HG02970 (cell line): ENCODE results near the gene ADARB1.
"Not testable (repeated sequence)": the region's sequence is repeated elsewhere in the genome, so short reads cannot be mapped to it uniquely, and the experiment has no call there.

Experiments
- ATAC-seq: cut with Tn5 transposase; IDR thresholded peaks from one replicate; pipeline ENCODE4 v1.9.1; 2021; ENCODE audit warnings: mild to moderate bottlenecking, moderate library complexity, moderate number of reproducible peaks; ENCODE audit not compliant: unreplicated experiment, low FRiP score

The ADARB1 gene

DNA sequence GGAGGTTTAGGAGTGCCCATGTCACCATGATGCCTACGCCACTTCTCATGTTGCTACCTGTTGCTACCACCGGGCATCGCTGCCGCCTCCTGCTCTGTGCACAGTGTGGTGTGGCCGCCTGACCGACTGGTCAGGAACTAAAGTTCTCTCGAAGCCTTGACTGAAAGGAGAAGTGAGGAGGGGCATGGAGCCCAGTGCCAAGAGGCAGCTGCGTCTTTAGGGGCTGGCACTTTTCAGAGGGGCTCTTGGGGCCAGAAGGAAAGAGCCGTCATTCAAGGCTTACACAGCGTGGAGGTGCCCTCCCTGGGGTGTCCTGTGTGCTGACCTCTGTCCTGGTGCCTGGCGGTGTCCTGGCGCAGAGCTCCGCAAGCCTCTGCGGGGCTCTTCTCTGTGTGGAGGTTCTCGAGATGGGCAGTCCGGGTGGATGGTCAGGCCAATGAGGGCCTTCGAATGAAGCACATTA lies 57.2 kb downstream of the ADARB1 start:
- ATAC-seq: no peak

DNA sequence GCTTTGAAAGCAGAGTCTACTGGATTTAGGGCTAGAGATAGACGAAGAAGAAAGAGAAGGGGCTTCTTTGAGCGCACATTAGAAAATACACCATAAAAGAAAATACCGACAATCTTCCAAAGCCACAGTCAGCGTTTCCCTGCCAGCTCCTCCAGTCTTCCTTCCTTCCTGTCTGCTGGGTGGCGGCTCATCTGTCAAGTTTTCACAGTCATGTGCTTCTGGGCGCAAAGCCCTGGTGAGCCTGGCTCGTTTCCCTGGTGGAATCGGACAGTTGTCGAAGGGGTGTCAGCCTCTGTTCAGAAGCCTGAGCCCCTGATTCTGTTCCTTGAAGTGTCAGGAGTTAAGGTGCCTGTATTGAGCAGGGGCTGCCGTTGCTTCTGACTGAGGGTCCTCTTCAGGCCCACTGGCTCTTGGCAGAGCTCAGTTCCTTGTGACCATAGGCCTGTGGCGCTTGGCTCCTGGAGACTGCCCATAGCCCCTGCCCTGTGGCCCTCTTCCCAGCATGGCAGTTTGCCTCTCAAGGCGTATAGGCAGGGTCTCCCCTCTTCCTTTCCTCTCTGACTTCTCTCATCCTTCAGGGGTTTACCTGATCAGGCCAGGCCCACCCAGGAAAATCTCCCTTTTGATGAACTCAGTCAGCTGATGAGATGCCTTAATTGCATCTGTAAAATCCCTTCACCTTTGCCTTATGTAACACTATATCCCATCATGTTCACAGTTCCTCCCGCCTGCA lies 58.6 kb downstream of the ADARB1 start:
- no peak for ATAC-seq

DNA sequence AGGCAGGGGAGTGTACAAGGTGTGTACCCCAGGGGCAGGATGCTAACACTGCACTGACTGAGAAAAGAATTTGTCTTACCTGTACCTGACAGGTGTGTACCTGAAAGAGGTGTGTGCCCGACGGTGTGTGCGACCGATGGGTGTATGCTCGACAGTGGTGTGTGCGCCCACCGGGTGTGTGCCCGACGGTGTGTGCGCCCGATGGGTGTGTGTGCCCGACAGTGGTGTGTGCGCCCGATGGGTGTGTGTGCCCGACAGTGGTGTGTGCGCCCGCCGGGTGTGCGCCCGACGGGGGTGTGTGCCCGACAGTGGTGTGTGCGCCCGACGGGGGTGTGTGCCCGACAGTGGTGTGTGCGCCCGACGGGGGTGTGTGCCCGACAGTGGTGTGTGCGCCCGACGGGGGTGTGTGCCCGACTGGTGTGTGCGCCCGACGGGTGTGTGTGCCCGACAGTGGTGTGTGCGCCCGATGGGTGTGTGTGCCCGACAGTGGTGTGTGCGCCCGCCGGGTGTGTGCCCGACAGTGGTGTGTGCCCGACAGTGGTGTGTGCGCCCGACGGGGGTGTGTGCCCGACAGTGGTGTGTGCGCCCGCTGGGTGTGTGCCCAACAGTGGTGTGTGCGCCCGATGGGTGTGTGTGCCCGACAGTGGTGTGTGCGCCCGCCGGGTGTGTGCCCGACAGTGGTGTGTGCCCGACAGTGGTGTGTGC lies 59.3 kb downstream of the ADARB1 start:
- not testable (repeated sequence) for ATAC-seq

DNA sequence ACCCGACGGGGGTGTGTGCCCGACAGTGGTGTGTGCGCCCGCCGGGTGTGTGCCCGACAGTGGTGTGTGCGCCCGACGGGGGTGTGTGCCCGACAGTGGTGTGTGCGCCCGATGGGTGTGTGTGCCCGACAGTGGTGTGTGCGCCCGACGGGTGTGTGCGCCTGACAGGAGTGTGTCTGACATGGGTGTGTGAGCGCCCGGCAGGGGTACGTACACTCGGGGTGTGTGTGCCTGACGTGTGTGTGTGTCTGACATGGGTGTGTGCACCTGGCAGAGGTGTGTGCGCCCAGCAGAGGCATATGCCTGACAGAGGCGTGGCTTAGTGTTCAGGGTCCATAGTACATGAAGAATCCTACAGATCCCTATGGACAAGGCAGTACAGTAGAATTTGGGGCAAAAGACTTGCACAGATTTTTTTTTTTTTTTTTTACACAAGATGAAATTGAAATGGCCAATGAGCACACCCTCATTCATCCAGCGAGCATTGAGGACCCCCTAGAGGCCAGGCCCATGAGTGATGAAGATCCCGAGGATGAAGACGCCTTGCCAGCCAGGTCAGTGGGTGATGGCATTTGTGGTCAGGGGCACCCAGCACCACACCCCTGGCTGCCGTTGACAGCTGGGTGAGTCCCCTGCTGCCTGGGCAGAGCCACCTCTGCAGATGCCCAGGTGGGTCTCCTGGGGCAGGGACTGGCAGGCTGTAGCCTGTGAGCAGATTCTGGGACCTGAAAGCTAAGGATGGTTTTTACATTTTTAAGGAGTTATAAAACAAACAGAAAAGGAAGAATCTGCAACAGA lies 60.1 kb downstream of the ADARB1 start:
- ATAC-seq: no peak

DNA sequence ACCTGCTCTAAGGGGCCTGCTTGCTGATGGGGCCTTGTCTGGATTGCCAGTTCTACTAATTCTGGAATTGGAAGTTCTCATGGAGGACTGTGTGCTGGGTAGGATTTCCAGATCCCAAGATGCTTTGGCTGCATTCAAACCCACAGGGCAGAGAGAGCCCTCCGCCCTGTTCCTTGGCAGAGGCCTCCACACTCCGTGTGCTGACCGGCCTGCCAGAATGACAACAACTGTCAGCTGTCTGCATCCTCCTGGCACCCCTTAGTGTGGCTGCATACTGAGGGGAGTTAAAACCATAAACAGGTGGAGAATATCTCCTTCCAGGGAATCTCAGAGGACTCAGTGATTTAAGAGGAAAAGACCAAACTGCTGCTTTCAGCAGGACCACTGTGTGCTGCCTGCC lies 60.7 kb downstream of the ADARB1 start:
- ATAC-seq: no peak

DNA sequence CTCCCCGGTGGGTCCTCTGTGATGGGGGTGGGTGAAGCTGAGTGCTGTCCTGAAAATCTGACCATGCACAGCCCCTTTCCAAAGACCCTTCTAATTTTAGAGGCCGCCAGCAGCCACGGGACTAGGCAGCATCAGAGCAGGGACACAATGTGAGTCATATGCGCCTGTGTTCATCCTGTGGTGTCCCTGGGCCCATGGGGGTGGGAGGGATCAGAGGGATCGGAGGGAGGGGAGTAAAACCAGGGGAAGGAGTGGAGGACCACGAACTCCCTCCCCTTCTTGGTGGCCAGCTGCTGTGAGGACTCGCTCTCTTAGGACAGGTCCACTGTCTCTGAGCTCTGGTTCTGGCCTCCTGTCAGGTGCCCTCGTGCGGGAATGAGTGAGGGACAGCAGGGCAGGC lies 61.5 kb downstream of the ADARB1 start:
- ATAC-seq: no peak

DNA sequence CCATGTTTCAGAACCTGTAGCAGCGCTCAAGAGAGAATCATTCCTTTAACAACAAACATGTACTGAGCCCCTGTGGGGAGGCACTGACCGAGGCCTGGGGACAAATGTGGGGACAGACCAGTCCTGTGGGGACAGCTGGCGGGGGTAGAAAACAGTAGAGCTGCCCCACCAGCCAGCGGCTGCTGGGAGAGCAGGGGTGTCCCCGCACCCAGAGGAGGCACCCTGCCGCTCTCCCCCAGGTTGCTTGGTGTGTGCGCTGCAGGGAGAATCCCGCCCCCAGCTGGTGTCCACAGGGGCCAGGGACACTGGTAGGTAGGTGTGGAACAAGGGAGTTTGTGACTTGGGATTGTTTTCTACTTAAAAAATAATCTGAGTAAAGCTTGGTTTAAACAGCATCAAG lies 62.1 kb downstream of the ADARB1 start:
- ATAC-seq: no peak

DNA sequence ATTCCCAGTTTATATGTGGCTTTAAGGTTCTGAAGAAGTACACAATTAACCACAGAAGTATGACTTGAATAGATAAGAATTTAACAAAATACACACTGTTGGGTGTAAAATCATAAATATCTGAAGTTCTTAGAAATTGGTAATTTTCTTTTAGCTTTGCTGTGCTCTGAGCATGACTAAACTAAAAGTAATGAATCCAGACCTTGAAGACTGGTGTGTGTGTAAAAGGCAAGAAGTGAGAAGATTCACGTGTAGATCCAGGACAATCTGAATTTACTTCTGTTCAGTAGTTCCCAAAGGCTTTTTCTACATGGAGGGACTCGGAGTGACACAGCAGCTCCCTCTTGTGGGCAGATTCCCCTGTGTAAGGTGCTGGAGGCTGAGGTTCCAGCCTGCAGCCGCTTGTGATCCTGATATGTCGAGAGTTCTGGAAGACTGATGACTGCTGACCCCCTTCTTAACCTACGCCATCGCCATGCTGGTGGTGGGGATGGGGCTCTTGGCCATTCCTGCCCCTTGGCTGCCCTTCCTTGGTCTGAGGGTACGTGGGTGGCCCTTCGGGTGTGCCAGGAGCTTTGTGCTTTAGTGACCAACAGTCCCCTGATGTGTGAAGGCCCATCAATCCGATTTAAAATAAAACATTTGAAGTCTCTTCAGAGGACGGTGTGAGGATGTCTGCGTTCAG lies 62.7 kb downstream of the ADARB1 start:
- ATAC-seq: no peak

DNA sequence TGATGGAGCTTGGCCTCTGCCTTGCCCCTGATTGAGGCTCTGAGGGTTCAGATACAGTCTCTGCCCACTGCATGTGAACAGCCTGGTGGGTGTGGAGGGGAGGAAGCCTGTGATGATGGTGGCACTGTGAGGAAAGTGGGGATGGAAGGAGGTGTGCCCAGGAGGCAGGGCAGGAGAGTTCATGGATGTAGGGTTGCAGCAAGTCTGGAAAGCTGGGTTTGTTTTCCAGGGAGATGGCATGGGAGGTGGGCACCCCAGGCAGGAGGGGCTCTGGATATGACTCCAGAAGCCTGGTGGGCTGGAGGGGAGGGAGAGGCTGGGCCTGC lies 63.2 kb downstream of the ADARB1 start:
- ATAC-seq: no peak

DNA sequence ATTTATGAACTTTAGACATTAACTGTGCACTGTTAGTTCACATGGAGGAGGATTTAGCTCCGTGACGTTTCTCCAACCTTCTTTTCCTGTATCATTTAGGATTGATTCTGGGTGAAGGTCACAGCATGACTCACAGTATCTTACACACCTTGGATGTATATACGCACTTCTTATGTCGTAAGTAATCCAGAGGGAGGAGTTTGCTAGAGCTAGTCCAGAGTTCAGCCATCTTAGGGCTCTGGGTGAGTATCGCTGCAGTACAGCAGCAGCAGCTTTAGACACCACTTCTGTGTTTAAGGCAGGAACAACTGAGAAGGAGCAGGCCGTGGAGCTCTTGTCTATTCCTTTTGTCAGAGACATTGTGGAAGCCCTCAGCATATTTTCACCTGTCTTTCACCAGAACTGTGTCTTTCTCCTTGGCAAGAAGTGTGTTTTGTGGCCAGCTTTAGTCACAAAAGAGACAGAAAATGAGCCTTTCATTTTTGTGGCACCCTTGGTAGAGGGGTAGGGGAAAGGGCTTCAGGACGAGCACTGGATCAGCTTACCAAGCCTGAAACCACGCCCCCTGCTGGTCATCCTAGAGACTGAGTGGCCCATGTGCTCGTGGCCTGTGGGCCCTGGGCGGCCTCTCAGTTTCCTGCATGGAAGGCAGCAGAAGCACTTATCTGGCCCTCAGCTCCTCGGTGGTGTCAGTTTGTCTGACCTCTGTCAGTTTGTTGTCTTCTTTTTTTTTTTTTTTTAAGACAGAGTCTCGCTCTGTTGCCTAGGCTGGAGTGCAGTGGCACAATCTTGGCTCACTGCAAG lies 64.0 kb downstream of the ADARB1 start:
- no peak for ATAC-seq

DNA sequence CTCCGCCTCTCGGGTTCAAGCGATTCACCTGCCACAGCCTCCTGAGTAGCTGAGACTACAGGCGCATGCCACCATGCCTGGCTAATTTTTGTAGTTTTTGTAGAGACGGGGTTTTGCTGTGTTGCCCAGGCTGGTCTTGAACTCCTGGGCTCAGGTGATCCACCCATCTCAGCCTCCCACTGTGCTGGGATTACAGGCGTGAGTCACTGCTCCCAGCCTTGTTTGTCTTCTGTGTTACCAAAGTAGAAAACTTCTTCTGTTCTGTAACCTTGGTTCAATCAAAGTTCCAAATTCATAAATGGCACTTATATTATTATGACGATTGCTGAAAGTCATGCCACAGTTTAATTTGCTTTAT lies 64.6 kb downstream of the ADARB1 start:
- not testable (repeated sequence) for ATAC-seq

DNA sequence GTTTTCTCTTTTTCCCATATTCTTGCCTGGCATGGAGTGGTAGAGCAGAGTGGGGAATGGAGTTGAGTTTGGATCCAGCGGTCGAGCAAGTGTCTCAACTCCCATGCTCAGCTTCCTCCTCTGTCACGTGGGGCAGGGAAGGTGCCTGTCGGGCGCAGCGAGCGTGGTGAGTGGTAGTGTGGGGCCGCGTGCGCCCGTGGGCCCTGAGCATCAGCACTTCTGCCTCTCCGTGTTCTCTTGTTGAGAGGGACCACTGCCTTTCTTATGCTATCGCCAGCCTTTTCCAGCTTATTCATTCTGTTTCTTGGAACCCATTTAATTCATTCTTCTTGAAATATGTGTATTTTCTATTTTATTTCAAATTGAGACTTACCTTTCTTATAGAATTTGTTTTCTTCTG lies 65.1 kb downstream of the ADARB1 start:
- ATAC-seq: no peak

DNA sequence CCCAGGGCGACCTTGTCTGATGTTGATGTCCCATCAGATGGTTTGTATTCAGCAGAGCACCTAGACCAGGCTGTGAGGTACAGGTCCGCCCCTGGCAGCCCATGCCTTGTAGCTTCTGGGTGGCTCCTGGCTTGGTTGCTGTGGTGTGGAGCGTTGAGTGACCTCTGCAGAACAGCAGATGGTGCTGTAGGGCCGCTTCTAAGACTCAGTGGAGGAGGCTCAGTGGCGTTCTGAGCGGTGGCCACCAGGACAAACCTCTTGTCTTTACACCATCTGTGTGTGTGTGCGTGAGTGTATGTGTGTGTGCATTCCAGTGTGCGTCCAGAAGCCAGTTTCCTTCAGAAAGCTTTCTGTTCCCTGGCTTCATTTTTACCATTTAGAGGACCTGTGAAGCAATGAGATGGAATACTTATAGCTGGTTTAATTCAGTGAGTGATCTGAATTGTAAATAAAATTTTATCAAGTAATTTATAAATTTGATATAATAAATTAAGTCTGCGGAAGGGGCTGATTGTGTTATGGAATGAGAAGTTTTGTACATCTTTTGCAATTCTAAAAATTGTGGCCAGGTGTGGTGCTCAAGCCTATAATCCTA lies 66.1 kb downstream of the ADARB1 start:
- ATAC-seq: no peak

DNA sequence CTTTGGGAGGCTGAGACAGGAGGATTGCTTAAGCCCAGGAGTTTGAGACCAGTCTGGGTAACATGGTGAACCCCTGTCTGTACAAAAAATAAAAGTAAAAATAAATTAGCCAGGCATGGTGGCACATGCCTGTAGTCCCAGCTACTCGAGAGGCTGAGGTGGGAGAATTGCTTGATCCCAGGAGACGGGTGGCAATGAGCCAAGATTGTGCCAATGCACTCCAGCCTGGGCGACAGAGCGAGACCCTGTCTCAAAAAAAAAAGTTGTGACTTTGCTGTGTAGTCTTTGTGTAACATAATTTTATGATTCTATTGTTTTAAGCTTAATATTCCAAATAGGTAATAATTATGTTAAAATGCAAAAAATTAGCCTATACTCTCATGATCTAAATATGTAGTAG lies 66.6 kb downstream of the ADARB1 start:
- not testable (repeated sequence) for ATAC-seq

DNA sequence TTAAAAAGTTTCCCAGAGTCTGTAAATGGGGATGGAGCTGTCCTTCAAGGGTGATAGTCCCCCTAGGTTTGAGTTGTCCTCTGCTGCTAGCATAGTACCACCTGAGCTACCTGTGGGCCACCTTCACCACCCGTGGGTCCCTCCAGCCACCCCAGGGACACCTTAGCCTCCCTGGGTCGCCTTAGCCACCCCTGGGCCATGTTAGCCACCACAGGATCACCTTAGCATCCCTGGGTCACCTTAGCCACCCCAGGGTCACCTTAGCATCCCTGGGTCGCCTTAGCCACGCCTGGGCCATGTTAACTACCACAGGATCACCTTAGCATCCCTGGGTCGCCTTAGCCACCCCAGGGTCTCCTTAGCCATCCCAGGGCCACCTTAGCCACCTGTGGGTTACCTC lies 67.1 kb downstream of the ADARB1 start:
- no peak for ATAC-seq

DNA sequence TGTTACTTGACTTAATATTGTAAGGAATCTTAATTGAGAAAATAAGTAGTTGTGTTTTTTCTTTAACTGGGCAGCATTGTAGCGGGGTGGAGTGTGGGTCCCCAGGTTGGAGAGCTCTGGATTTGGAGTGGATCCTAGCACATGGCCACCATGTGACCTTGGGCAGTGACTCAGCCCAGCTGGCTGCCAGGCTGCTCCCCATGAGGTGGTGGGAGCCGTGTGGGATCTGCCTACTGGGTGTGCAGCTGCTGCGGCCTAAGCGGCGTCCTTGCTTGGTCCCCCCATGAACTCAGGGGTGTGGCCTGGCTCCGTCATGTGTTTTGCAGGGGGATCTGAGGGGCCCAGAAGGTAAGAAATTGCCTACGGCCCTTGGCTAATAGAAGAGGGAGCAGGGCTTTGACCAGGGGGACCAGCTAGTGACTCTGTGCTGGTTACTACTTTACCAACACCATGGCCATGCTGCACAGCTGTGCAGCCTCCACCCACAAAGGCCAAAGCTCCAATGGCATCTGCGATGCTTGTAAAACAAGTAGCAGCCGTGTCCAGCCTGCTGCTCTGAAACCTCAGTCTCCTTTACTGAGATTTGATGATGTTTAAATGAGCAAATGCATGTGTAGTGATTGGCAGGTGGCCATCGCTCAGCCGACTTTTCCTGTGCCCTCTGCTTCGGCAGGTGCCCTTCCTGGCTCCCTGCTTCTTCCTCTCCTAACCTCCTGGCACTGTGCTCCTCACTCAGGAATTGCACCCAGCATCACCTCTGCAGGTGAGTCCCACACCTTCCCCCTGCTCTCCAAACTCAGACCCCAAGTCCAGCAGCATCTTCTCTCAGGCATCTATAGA lies 68.3 kb downstream of the ADARB1 start:
- ATAC-seq: no peak

DNA sequence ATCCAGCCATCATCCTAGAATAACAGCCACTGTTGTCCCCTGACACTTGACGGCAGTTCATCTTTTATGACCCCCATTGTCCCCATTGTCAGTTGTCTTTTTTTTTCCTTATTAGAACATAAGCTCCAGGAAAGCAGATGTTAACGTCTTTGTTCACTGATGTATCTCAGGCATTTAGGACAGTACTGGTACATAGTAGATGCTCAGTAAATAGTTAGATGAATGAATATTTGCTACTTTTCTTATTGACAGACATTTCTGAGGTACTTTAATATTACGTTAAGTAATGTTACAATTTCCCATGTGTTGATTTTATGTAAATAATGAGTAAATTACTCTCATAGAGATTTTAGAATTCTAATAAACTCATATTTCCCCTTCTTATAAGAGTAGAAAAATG lies 69.5 kb downstream of the ADARB1 start:
- ATAC-seq: no peak

DNA sequence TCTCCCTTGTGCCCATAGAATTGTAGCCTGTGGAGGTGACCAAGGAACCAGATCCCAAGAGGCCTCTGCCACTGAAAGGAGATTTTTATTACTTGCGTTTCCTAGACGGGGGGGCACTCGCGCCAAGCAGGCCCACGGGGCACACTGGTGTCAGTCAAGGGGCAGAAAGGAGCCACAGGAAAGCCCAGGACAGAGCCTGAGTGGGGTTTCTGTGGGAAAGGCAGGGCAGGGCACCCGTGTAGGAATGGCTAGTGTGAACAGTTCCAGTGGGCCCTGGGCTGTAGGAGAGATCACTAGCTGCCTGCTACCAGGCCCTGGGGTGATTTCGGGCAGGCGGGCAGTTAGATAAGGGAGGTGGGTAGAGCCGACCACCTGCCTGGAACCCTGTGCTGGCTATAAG lies 70.8 kb downstream of the ADARB1 start:
- no peak for ATAC-seq

DNA sequence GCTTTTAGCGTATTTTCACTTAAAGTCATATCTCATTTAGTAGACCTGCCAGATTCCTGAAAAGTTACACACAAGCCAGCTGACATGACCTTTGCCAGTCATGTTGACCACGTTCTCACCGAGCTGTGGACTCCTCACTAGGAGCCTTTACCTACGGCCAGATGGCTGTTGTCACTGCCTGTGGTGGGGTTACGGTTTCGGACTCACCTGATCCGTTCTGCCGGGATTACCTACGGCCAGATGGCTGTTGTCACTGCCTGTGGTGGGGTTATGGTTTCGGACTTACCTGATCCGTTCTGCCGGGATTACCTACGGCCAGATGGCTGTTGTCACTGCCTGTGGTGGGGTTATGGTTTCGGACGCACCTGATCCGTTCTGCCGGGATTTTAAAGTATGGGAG lies 71.5 kb downstream of the ADARB1 start:
- not testable (repeated sequence) for ATAC-seq
